Epithelial cell of proximal tubule (primary cell): Measurements from ENCODE around the gene SENP1. TPM values are rescaled to one million over a fixed set of nuclear protein-coding genes. Genes with fewer than 3 reads are reported as not detected.
A peak's percentile ranks its signal among the peaks of the same experiment; 100 is the strongest.

Source experiments
- DNase-seq: peaks from one replicate; pipeline ENCODE4 v3.0.0-alpha.2; 2011; ENCODE audit warnings: low read depth
- H3K4me3 ChIP-seq: 2 replicates; pipeline ENCODE4 v1.5.1; 2011; ENCODE audit warnings: low read depth, mild to moderate bottlenecking, low read length
- total RNA-seq: library from RNA; depleted of rRNA; stranded (reverse); fragments of >200 nt; gene quantifications from 2 replicates; pipeline ENCODE4 v1.2.3, GENCODE V29; 2015
- TF ChIP-seq, protein P1 (sequence below): conservative IDR thresholded peaks from 2 replicates; pipeline ENCODE4 v1.5.1; 2012; ENCODE audit warnings: low read depth, mild to moderate bottlenecking, low read length

The SENP1 gene
- total RNA-seq, 1 donor from 2014 or later: 10.3 TPM

DNA sequence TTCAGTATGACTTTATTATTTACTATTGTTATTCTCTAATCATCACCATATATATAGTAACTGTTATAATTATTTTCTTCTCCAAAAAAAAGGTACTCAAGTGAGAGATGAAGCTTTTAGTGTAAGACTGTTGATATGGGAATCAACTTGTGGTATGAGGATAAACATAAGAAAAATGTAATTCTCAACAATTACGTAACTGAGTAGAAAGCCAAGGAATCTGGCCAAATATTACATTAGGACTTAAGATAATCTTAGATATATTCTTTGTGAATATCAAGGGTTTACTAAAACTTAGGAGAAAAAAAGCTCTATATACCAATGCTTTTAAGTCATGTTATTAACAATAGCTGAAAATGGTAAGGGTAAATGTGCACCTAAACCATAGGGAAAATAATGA, 13.3 kb downstream of the SENP1 start:
- TF ChIP-seq, protein P1, sequence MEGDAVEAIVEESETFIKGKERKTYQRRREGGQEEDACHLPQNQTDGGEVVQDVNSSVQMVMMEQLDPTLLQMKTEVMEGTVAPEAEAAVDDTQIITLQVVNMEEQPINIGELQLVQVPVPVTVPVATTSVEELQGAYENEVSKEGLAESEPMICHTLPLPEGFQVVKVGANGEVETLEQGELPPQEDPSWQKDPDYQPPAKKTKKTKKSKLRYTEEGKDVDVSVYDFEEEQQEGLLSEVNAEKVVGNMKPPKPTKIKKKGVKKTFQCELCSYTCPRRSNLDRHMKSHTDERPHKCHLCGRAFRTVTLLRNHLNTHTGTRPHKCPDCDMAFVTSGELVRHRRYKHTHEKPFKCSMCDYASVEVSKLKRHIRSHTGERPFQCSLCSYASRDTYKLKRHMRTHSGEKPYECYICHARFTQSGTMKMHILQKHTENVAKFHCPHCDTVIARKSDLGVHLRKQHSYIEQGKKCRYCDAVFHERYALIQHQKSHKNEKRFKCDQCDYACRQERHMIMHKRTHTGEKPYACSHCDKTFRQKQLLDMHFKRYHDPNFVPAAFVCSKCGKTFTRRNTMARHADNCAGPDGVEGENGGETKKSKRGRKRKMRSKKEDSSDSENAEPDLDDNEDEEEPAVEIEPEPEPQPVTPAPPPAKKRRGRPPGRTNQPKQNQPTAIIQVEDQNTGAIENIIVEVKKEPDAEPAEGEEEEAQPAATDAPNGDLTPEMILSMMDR: no peak
- no peak overlapping the region for H3K4me3 ChIP-seq
- no peak for DNase-seq

DNA sequence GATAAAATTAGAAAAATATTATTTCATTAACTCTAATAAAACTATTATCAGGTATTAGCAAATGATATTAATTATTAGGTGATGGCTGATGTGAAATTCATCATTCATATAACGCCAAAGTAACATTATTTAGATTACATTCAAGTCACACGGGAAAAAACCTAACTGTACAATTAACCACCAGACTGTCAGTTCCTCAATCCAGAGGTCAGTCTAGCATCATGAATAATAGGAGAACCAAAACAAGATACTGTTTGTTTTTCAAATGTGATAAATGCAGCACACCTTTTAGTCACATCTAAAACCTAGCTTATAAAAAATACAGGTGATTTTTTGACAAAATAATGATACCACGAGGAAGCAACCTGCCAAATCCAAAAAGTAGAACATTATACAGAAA, 19.6 kb downstream of the SENP1 start:
- no peak for DNase-seq
- H3K4me3 ChIP-seq: no peak overlapping the region
- TF ChIP-seq, protein P1: no peak

DNA sequence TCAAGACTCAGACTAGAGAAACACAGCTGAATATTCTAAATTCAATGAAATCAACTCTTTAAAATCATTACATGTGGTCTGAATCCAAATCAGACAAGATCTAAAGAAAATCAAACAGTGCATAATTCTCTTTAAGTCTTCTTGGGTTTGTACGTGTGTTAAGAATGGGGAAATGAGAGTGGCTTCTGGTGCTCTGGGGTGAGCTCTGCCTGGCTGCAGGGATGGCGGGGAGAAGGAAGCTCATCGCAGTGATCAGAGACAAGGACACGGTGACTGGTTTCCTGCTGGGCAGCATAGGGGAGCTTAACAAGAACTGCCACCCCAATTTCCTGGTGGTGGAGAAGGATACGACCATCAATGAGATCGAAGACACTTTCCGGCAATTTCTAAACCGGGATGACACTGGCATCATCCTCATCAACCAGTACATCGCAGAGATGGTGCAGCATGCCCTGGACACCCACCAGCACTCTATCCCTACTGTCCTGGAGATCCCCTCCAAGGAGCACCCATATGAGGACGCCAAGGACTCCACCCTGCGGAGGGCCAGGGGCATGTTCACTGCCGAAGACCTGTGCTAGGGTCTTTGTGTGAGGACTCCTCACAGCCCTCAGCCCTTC, 20.9 kb downstream of the SENP1 start:
- TF ChIP-seq, protein P1: no peak
- DNase-seq: no peak
- H3K4me3 ChIP-seq: no peak overlapping the region

DNA sequence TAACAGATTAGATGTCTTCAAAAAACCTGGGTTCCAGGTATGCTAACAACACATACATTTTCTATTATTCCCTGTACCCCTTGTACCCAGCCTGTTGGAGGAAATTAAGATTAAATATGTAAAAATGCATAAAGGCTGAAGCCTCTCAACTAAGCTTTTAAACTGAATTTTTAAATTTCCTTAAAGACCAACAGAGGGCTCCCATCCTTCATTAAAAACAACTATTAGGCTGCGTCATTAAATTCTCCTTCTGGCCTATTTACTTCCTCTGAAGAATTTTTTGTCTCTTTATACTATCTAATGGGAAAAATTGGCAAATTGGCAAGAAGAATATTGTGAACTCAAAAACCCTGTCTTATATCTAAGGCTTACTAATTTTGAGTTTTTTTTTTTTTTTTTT, 21.8 kb downstream of the SENP1 start:
- no peak overlapping the region for H3K4me3 ChIP-seq
- TF ChIP-seq, protein P1: peak; percentile 34
- no peak for DNase-seq

DNA sequence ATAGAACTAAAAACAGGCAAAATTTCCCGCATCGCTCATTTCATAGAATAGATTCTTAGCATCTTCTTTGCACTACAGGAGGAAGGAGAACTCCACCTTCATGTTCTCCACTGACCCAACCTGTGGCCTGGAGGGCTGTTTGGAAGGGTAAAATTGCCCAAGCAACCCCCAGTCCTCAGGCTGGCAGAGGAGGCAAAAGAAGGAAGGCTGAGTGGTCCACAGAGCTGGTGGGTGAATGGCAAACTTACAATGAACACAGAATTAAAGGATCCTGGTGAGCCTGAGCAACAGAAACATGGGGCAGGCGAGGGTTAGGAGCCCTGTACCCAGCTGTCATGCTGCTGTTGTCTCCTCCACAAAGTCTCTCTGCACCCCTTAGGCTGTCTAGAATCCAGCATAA, 25.1 kb downstream of the SENP1 start:
- no peak overlapping the region for H3K4me3 ChIP-seq
- TF ChIP-seq, protein P1: no peak
- DNase-seq: no peak

DNA sequence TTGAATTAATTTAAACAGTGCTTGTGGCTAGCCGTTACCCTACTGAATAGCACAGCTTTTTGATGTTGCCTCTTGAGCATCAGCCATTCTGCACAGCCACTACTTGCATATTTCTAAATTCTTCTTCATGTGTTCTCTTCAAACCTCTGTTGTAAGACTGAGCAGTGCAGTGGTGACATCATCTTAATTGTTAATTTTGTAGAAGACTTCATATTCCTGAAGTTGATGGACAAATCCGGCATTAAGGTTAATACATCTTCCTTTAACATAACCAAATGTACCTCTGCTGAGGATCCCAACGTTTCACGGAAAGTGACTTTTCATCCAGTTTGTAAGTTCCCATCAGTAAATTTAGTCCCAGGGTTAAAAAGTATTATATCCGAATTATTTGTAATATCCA, 25.6 kb downstream of the SENP1 start:
- H3K4me3 ChIP-seq: no peak overlapping the region
- TF ChIP-seq, protein P1: no peak
- DNase-seq: no peak

DNA sequence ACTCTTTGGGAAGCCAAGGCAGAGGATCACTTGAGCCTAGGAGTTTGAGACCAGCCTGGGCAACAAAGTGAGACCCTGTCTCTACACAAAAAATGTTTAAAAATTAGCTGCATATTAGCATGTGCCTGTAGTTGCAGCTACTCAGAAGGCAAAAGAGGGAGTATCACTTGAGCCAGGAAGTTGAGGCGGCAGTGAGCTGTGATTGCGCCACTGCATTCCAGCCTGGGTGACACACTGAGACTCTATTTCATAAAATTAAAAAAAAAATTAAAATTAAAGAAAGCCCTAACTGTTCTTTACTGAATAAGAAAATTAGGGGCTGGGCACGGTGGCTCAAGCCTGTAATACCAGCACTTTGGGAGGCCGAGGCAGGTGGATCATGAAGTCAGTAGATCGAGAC, 27.0 kb downstream of the SENP1 start:
- DNase-seq: no peak
- TF ChIP-seq, protein P1: no peak
- no peak overlapping the region for H3K4me3 ChIP-seq
